ENCODE results near the gene PLEKHA5. TPM values are rescaled to one million over a fixed set of nuclear protein-coding genes. Genes with fewer than 3 reads are reported as not detected.

Gene PLEKHA5
- total RNA-seq, 5 donors from 2014 or later (not counting 1 experiment from before 2014, with no cell fraction given), result 0.96 to 11.0 (median 4.9) TPM

- ChIA-PET POLR2A (no interaction called here), CTCF (no interaction called here)
- no peaks in the 10 kb centered on the region for H3K36me3 ChIP-seq (ENCODE audit: control insufficient read depth in 2 of 2, extremely low read depth in 1 of 2, insufficient read depth in 1 of 2, low read length in 1 of 2)
- H3K4me3 ChIP-seq (ENCODE audit: control insufficient read depth in 1 of 2, extremely low read depth in 1 of 2, low read length in 1 of 2), result no peak overlapping the region
- H3K27ac ChIP-seq (ENCODE audit: low read length), result no peak overlapping the region
- H3K27me3 ChIP-seq (replicated peaks in 1 of 2; ENCODE audit: control insufficient read depth in 2 of 2, extremely low read depth in 1 of 2, insufficient read depth in 2 of 2, low read length in 1 of 2), result no peaks in the 10 kb centered on the region
- Mint-ChIP-seq H3K27me3 (peaks cover 0 to 4% of the 10 kb centered on the region in 2 donors), H3K9me3 (no peaks in the 10 kb centered on the region), H3K4me3 (no peak overlapping the region), H3K36me3 (no peaks in the 10 kb centered on the region), H3K27ac (no peak overlapping the region), H3K4me1 (peaks cover 0 to 2% (median 0%) of the 10 kb centered on the region in 3 donors)
- DNase-seq (no peak), ATAC-seq (replicated peaks in 1 of 4) (no peak)
- no peaks in the 10 kb centered on the region for H3K9me3 ChIP-seq
- no CpG with 5 or more reads among the region's 2 CpGs for WGBS (ENCODE audit: insufficient coverage)
- no peaks in the 10 kb centered on the region for H3K4me1 ChIP-seq (ENCODE audit: control insufficient read depth in 1 of 2, extremely low read depth in 1 of 2, insufficient read depth in 2 of 2, low read length in 2 of 2)
These were observed 60.9 kb downstream of the PLEKHA5 start for GRCh38 chr12:19190292-19191031.

GRCh38 chr12:19191089-19191488 is 61.6 kb downstream of the PLEKHA5 start:
- no peak overlapping the region for H3K27ac ChIP-seq (ENCODE audit: low read length)
- no peaks in the 10 kb centered on the region for H3K4me1 ChIP-seq (ENCODE audit: control insufficient read depth in 1 of 2, extremely low read depth in 1 of 2, insufficient read depth in 2 of 2, low read length in 2 of 2)
- H3K27me3 Mint-ChIP-seq, result peaks cover 0 to 4% of the 10 kb centered on the region in 2 donors
- no peaks in the 10 kb centered on the region for H3K27me3 ChIP-seq (replicated peaks in 1 of 2; ENCODE audit: control insufficient read depth in 2 of 2, extremely low read depth in 1 of 2, insufficient read depth in 2 of 2, low read length in 1 of 2)
- no peaks in the 10 kb centered on the region for H3K36me3 Mint-ChIP-seq
- no CpG with 5 or more reads among the region's 1 CpG for WGBS (ENCODE audit: insufficient coverage)
- H3K9me3 Mint-ChIP-seq, result no peaks in the 10 kb centered on the region
- H3K4me1 Mint-ChIP-seq, result peaks cover 0 to 2% (median 0%) of the 10 kb centered on the region in 3 donors
- DNase-seq (no peak), ATAC-seq (replicated peaks in 1 of 4) (no peak)
- H3K4me3 ChIP-seq (ENCODE audit: control insufficient read depth in 1 of 2, extremely low read depth in 1 of 2, low read length in 1 of 2), result no peak overlapping the region
- ChIA-PET CTCF (no interaction called here), POLR2A (no interaction called here)
- H3K36me3 ChIP-seq (ENCODE audit: control insufficient read depth in 2 of 2, extremely low read depth in 1 of 2, insufficient read depth in 1 of 2, low read length in 1 of 2), result no peaks in the 10 kb centered on the region
- H3K27ac Mint-ChIP-seq, result no peak overlapping the region
- H3K9me3 ChIP-seq, result no peaks in the 10 kb centered on the region
- no peak overlapping the region for H3K4me3 Mint-ChIP-seq

DNA sequence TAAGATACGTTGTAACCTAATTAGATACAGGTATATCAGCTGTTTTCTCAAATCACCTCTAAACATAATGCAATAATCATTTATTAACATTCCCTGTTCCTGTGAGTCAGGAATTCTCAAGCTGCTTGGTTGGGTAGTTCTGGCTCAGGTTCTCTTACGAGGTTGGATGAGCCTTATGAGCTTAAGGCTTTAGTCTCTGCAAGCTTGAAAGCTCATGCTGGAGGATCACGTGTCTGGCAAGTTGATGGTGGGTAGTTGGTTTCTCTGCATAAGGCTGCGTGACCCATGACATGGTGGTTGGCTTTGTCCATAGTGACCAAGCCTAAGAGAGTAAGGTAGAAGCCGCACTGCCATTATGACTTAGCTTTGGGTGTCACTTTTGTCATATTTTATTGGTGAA is 62.0 kb downstream of the PLEKHA5 start:
- H3K27ac ChIP-seq (ENCODE audit: low read length), result no peak overlapping the region
- DNase-seq (no peak), ATAC-seq (replicated peaks in 1 of 4) (no peak)
- H3K27me3 ChIP-seq (replicated peaks in 1 of 2; ENCODE audit: control insufficient read depth in 2 of 2, extremely low read depth in 1 of 2, insufficient read depth in 2 of 2, low read length in 1 of 2), result no peaks in the 10 kb centered on the region
- H3K27ac Mint-ChIP-seq, result no peak overlapping the region
- H3K36me3 ChIP-seq (ENCODE audit: control insufficient read depth in 2 of 2, extremely low read depth in 1 of 2, insufficient read depth in 1 of 2, low read length in 1 of 2), result no peaks in the 10 kb centered on the region
- H3K4me3 ChIP-seq (ENCODE audit: control insufficient read depth in 1 of 2, extremely low read depth in 1 of 2, low read length in 1 of 2), result no peak overlapping the region
- H3K4me3 Mint-ChIP-seq, result no peak overlapping the region
- no peaks in the 10 kb centered on the region for H3K4me1 ChIP-seq (ENCODE audit: control insufficient read depth in 1 of 2, extremely low read depth in 1 of 2, insufficient read depth in 2 of 2, low read length in 2 of 2)
- no peaks in the 10 kb centered on the region for H3K36me3 Mint-ChIP-seq
- POLR2A ChIA-PET, result no interaction called here
- H3K27me3 Mint-ChIP-seq, result peaks cover 0 to 4% of the 10 kb centered on the region in 2 donors
- H3K9me3 ChIP-seq, result no peaks in the 10 kb centered on the region
- CTCF ChIA-PET, result no interaction called here
- WGBS (ENCODE audit: insufficient coverage), result 98% methylated on average over 4 of the region's 5 CpGs
- peaks cover 0 to 2% (median 0%) of the 10 kb centered on the region in 3 donors for H3K4me1 Mint-ChIP-seq
- H3K9me3 Mint-ChIP-seq, result no peaks in the 10 kb centered on the region

GRCh38 chr12:19192710-19193109 is 63.2 kb downstream of the PLEKHA5 start:
- ATAC-seq (replicated peaks in 1 of 4) (no peak), DNase-seq (no peak)
- no peaks in the 10 kb centered on the region for H3K36me3 Mint-ChIP-seq
- Histone ChIP-seq H3K27me3 (replicated peaks in 1 of 2; ENCODE audit: control insufficient read depth in 2 of 2, extremely low read depth in 1 of 2, insufficient read depth in 2 of 2, low read length in 1 of 2) (no peaks in the 10 kb centered on the region), H3K4me3 (ENCODE audit: control insufficient read depth in 1 of 2, extremely low read depth in 1 of 2, low read length in 1 of 2) (no peak overlapping the region), H3K9me3 (no peaks in the 10 kb centered on the region), H3K4me1 (ENCODE audit: control insufficient read depth in 1 of 2, extremely low read depth in 1 of 2, insufficient read depth in 2 of 2, low read length in 2 of 2) (no peaks in the 10 kb centered on the region), H3K36me3 (ENCODE audit: control insufficient read depth in 2 of 2, extremely low read depth in 1 of 2, insufficient read depth in 1 of 2, low read length in 1 of 2) (no peaks in the 10 kb centered on the region), H3K27ac (ENCODE audit: low read length) (no peak overlapping the region)
- WGBS (ENCODE audit: insufficient coverage), result no CpG with 5 or more reads among the region's 1 CpG
- peaks cover 0 to 4% of the 10 kb centered on the region in 2 donors for H3K27me3 Mint-ChIP-seq
- POLR2A ChIA-PET, result no interaction called here
- H3K4me3 Mint-ChIP-seq, result no peak overlapping the region
- no peaks in the 10 kb centered on the region for H3K4me1 Mint-ChIP-seq
- CTCF ChIA-PET, result no interaction called here
- H3K27ac Mint-ChIP-seq, result no peak overlapping the region
- H3K9me3 Mint-ChIP-seq, result no peaks in the 10 kb centered on the region

DNA sequence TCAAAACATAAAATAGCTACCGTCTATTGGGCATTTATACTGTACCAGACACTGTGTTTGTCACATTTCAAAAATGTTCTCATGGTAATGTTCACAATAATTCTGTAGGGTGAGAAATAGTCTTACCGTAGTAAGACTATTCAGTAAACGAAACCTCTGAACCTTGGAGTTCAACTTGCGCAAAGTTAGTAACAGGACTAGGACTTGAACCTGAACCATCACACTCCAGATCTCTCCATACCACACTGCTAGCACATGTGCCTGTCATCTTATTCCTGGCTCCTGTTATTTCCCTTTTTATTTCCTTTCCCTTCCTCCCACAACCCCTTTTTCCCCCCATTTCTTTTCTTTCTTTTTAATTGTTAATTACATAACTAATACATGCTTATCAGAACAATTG is 65.4 kb downstream of the PLEKHA5 start:
- H3K36me3 ChIP-seq (ENCODE audit: control insufficient read depth in 2 of 2, extremely low read depth in 1 of 2, insufficient read depth in 1 of 2, low read length in 1 of 2), result no peaks in the 10 kb centered on the region
- Mint-ChIP-seq H3K27me3 (no peaks in the 10 kb centered on the region), H3K27ac (no peak overlapping the region), H3K9me3 (no peaks in the 10 kb centered on the region), H3K36me3 (no peaks in the 10 kb centered on the region), H3K4me3 (no peak overlapping the region), H3K4me1 (no peaks in the 10 kb centered on the region)
- no peak overlapping the region for H3K4me3 ChIP-seq (ENCODE audit: control insufficient read depth in 1 of 2, extremely low read depth in 1 of 2, low read length in 1 of 2)
- POLR2A ChIA-PET, result no interaction called here
- DNase-seq (no peak), ATAC-seq (replicated peaks in 1 of 4) (no peak)
- WGBS (ENCODE audit: insufficient coverage), result no CpG with 5 or more reads among the region's 4 CpGs
- no peak overlapping the region for H3K27ac ChIP-seq (ENCODE audit: low read length)
- no peaks in the 10 kb centered on the region for H3K27me3 ChIP-seq (replicated peaks in 1 of 2; ENCODE audit: control insufficient read depth in 2 of 2, extremely low read depth in 1 of 2, insufficient read depth in 2 of 2, low read length in 1 of 2)
- CTCF ChIA-PET, result no interaction called here
- H3K4me1 ChIP-seq (ENCODE audit: control insufficient read depth in 1 of 2, extremely low read depth in 1 of 2, insufficient read depth in 2 of 2, low read length in 2 of 2), result no peaks in the 10 kb centered on the region
- H3K9me3 ChIP-seq, result no peaks in the 10 kb centered on the region

- WGBS (ENCODE audit: insufficient coverage), result 44% methylated on average over 4 of the region's 6 CpGs
- Mint-ChIP-seq H3K9me3 (no peaks in the 10 kb centered on the region), H3K4me1 (no peaks in the 10 kb centered on the region), H3K27me3 (no peaks in the 10 kb centered on the region), H3K4me3 (no peak overlapping the region), H3K27ac (no peak overlapping the region), H3K36me3 (no peaks in the 10 kb centered on the region)
- DNase-seq (no peak), ATAC-seq (replicated peaks in 1 of 4) (no peak)
- CTCF ChIA-PET, result interaction anchor here in 1 of 2 donors (1.2 kb wide), 1 partner anchor 26 kb away, joined by 3 read pairs; no protein-coding TSS in a partner anchor
- Histone ChIP-seq H3K4me1 (ENCODE audit: control insufficient read depth in 1 of 2, extremely low read depth in 1 of 2, insufficient read depth in 2 of 2, low read length in 2 of 2) (no peaks in the 10 kb centered on the region), H3K4me3 (ENCODE audit: control insufficient read depth in 1 of 2, extremely low read depth in 1 of 2, low read length in 1 of 2) (no peak overlapping the region), H3K36me3 (ENCODE audit: control insufficient read depth in 2 of 2, extremely low read depth in 1 of 2, insufficient read depth in 1 of 2, low read length in 1 of 2) (no peaks in the 10 kb centered on the region), H3K27ac (ENCODE audit: low read length) (no peak overlapping the region), H3K27me3 (replicated peaks in 1 of 2; ENCODE audit: control insufficient read depth in 2 of 2, extremely low read depth in 1 of 2, insufficient read depth in 2 of 2, low read length in 1 of 2) (no peaks in the 10 kb centered on the region), H3K9me3 (no peaks in the 10 kb centered on the region)
- POLR2A ChIA-PET, result interaction anchor here in 1 of 2 donors (1.6 kb wide), 1 partner anchor 10 kb away, joined by 3 read pairs; no protein-coding TSS in a partner anchor
These were observed 67.6 kb downstream of the PLEKHA5 start for GRCh38 chr12:19196959-19197630.
